GM19023 (cell line): ENCODE measurements around the gene PCDHGB4.
"Not testable (repeated sequence)": the region's sequence is repeated elsewhere in the genome, so short reads cannot be mapped to it uniquely, and the experiment has no call there.

ENCODE experiments used
- ATAC-seq: cut with Tn5 transposase; IDR thresholded peaks from one replicate; pipeline ENCODE4 v1.9.1; 2021; ENCODE audit warnings: mild to moderate bottlenecking, moderate library complexity; ENCODE audit not compliant: unreplicated experiment

The PCDHGB4 gene

GRCh38 chr5:141366016-141366896 lies 21.2 kb upstream of the PCDHGB4 start:
- ATAC-seq, result no peak

GRCh38 chr5:141369994-141370848 lies 17.3 kb upstream of the PCDHGB4 start, which contains the start of gene PCDHGB3:
TSS of gene PCDHGB3 (plus strand) at chr5:141370242. CDS start at chr5:141370395, 153 bp downstream.
- ATAC-seq, result peak; percentile 96

- no peak for ATAC-seq
Observed at GRCh38 chr5:141371572-141372475, 15.7 kb upstream of the PCDHGB4 start.

GRCh38 chr5:141373673-141374317 lies 13.7 kb upstream of the PCDHGB4 start, which contains the start of gene PCDHGA6:
TSS of gene PCDHGA6 (plus strand) at chr5:141373891. CDS start at chr5:141374084, 193 bp downstream.
- ATAC-seq, result no peak

GRCh38 chr5:141374627-141375026 lies 12.9 kb upstream of the PCDHGB4 start:
- no peak for ATAC-seq

GRCh38 chr5:141375444-141376155 lies 11.9 kb upstream of the PCDHGB4 start:
- not testable (repeated sequence) for ATAC-seq

GRCh38 chr5:141382469-141383294 lies 4.8 kb upstream of the PCDHGB4 start, which contains the start of gene PCDHGA7:
TSS of gene PCDHGA7 (plus strand) at chr5:141382742. CDS start at chr5:141382900, 158 bp downstream.
- ATAC-seq, result no peak

- no peak for ATAC-seq
Observed at GRCh38 chr5:141383345-141383744, 4.2 kb upstream of the PCDHGB4 start.

- no peak for ATAC-seq
Observed at GRCh38 chr5:141384471-141385267, 2.8 kb upstream of the PCDHGB4 start.

- no peak for ATAC-seq
Observed at GRCh38 chr5:141388661-141389060, 1.2 kb downstream of the PCDHGB4 start.

- ATAC-seq, result no peak
Observed at GRCh38 chr5:141389153-141390042, 1.9 kb downstream of the PCDHGB4 start.

- no peak for ATAC-seq
Observed at GRCh38 chr5:141392429-141393198, 5.1 kb downstream of the PCDHGB4 start, which contains the start of gene PCDHGA8. TSS of gene PCDHGA8 (plus strand) at chr5:141392633. CDS start at chr5:141392814, 181 bp downstream.

GRCh38 chr5:141393267-141393666 lies 5.8 kb downstream of the PCDHGB4 start:
- ATAC-seq, result no peak

GRCh38 chr5:141394401-141395187 lies 7.1 kb downstream of the PCDHGB4 start:
- ATAC-seq, result not testable (repeated sequence)
